HEK293 (cell line): ENCODE measurements around the gene HSPB6.

ENCODE experiments used
- CTCF ChIA-PET: fragments of 350-600 bp; formaldehyde crosslinking; extraction: SDS; loops from one replicate; lab custom pipeline; 2021; ENCODE audit warnings: antibody characterized with exemption; lab: Yijun Ruan, JAX
- POLR2A ChIA-PET: fragments of 300-600 bp; formaldehyde crosslinking; extraction: SDS; loops from one replicate; lab custom pipeline; 2020; ENCODE audit warnings: antibody characterized with exemption, inconsistent platforms; lab: Yijun Ruan, JAX
- H3K27ac ChIP-seq: fragments of 200-500 bp; sonication (Bioruptor generic); 2 replicates; pipeline ENCODE4 v1.5.1; 2014; ENCODE audit warnings: low read depth, low read length, control low read depth, inconsistent platforms; ENCODE audit errors: extremely low read depth
- H3K36me3 ChIP-seq, 2 experiments: fragments of 200-500 bp in 1 of 2; sonication (Bioruptor generic) in 1 of 2; 1 replicate in 1 of 2; 2 replicates in 1 of 2; pipeline ENCODE4 v1.5.1; 2014 to 2017; ENCODE audit warnings: inconsistent platforms in 2 of 2, low read length in 2 of 2; ENCODE audit not compliant: control insufficient read depth in 2 of 2, insufficient read depth in 1 of 2
- H3K4me1 ChIP-seq: fragments of 200-500 bp; sonication (Bioruptor generic); 2 replicates; pipeline ENCODE4 v1.5.1; 2014; ENCODE audit warnings: mild to moderate bottlenecking, low read length, inconsistent platforms; ENCODE audit not compliant: control insufficient read depth, insufficient read depth
- H3K4me3 ChIP-seq: 2 replicates; pipeline ENCODE4 v1.5.1; 2011; ENCODE audit warnings: low read depth, mild to moderate bottlenecking, control low read depth, low read length, moderate library complexity
- H3K9me3 ChIP-seq: fragments of 200-500 bp; sonication (Bioruptor generic); 2 replicates; pipeline ENCODE4 v1.5.1; 2014; ENCODE audit warnings: low read depth, low read length, inconsistent platforms; ENCODE audit not compliant: control insufficient read depth, insufficient read depth
- ELK4 ChIP-seq: IDR thresholded peaks from 2 replicates; pipeline ENCODE4 v1.6.1; 2011; ENCODE audit warnings: mild to moderate bottlenecking, low read depth, low read length, borderline replicate concordance
- GLIS1 ChIP-seq: fragments of 450-650 bp; formaldehyde crosslinking; IDR thresholded peaks from 2 replicates; pipeline ENCODE4 v1.5.1; 2016; ENCODE audit warnings: missing biosample characterization, missing genetic modification characterization
- HIC1 ChIP-seq: fragments of 450-650 bp; formaldehyde crosslinking; IDR thresholded peaks from 2 replicates; pipeline ENCODE4 v1.5.1; 2016; ENCODE audit warnings: missing biosample characterization, missing genetic modification characterization
- SCRT2 ChIP-seq: fragments of 450-650 bp; formaldehyde crosslinking; IDR thresholded peaks from 2 replicates; pipeline ENCODE4 v1.5.1; 2016; ENCODE audit warnings: missing biosample characterization, missing genetic modification characterization
- ZBTB48 ChIP-seq: fragments of 450-650 bp; formaldehyde crosslinking; IDR thresholded peaks from 2 replicates; pipeline ENCODE4 v1.5.1; 2016; ENCODE audit warnings: missing biosample characterization, missing genetic modification characterization
- ZEB2 ChIP-seq: fragments of 450-650 bp; formaldehyde crosslinking; IDR thresholded peaks from 2 replicates; pipeline ENCODE4 v1.5.1; 2016; ENCODE audit warnings: missing biosample characterization, missing genetic modification characterization
- ZFP3 ChIP-seq: fragments of 450-650 bp; formaldehyde crosslinking; IDR thresholded peaks from 2 replicates; pipeline ENCODE4 v1.5.1; 2016; ENCODE audit warnings: low read depth, missing biosample characterization, missing genetic modification characterization
- ZNF2 ChIP-seq: fragments of 450-650 bp; formaldehyde crosslinking; IDR thresholded peaks from 2 replicates; pipeline ENCODE4 v1.5.1; 2016; ENCODE audit warnings: missing biosample characterization, missing genetic modification characterization
- ZNF311 ChIP-seq: fragments of 450-650 bp; formaldehyde crosslinking; IDR thresholded peaks from 2 replicates; pipeline ENCODE4 v1.5.1; 2017; ENCODE audit warnings: missing biosample characterization, missing genetic modification characterization, borderline replicate concordance
- ZNF335 ChIP-seq: fragments of 450-650 bp; formaldehyde crosslinking; conservative IDR thresholded peaks from 2 replicates; pipeline ENCODE4 v1.5.1; 2016; ENCODE audit warnings: missing biosample characterization, missing genetic modification characterization
- ZNF341 ChIP-seq: fragments of 450-650 bp; formaldehyde crosslinking; IDR thresholded peaks from 2 replicates; pipeline ENCODE4; 2016; ENCODE audit warnings: low read depth, missing biosample characterization, missing genetic modification characterization
- ZNF394 ChIP-seq: fragments of 450-650 bp; formaldehyde crosslinking; IDR thresholded peaks from 2 replicates; pipeline ENCODE4 v1.5.1; 2016; ENCODE audit warnings: missing biosample characterization, missing genetic modification characterization, mild to moderate bottlenecking, moderate library complexity, borderline replicate concordance
- ZNF423 ChIP-seq: fragments of 450-650 bp; formaldehyde crosslinking; IDR thresholded peaks from 2 replicates; pipeline ENCODE4 v1.5.1; 2016; ENCODE audit warnings: missing biosample characterization, missing genetic modification characterization
- ZNF473 ChIP-seq: fragments of 450-650 bp; formaldehyde crosslinking; IDR thresholded peaks from 2 replicates; pipeline ENCODE4 v1.5.1; 2017; ENCODE audit warnings: missing biosample characterization, missing genetic modification characterization
- ZNF544 ChIP-seq: fragments of 450-650 bp; formaldehyde crosslinking; IDR thresholded peaks from 2 replicates; pipeline ENCODE4 v1.5.0; 2017; ENCODE audit warnings: missing biosample characterization, missing genetic modification characterization
- ZNF558 ChIP-seq: fragments of 450-650 bp; formaldehyde crosslinking; IDR thresholded peaks from 2 replicates; pipeline ENCODE4 v1.5.1; 2016; ENCODE audit warnings: missing biosample characterization, missing genetic modification characterization
- ZNF654 ChIP-seq: fragments of 450-650 bp; formaldehyde crosslinking; IDR thresholded peaks from 2 replicates; pipeline ENCODE4 v1.5.1; 2016; ENCODE audit warnings: low read depth, missing biosample characterization, missing genetic modification characterization
- TF ChIP-seq, protein P1 (sequence below): fragments of 450-650 bp; formaldehyde crosslinking; IDR thresholded peaks from 2 replicates; pipeline ENCODE4 v1.5.1; 2016; ENCODE audit warnings: missing biosample characterization, missing genetic modification characterization
- TF ChIP-seq, protein P2 (sequence below): fragments of 450-650 bp; formaldehyde crosslinking; IDR thresholded peaks from 2 replicates; pipeline ENCODE4 v1.5.1; 2016; ENCODE audit warnings: missing biosample characterization, missing genetic modification characterization
- TF ChIP-seq, protein P3 (sequence below): fragments of 450-650 bp; formaldehyde crosslinking; IDR thresholded peaks from 2 replicates; pipeline ENCODE4 v1.5.1; 2017; ENCODE audit warnings: missing biosample characterization, missing genetic modification characterization
- TF ChIP-seq, protein P4 (sequence below): fragments of 450-650 bp; formaldehyde crosslinking; IDR thresholded peaks from 2 replicates; pipeline ENCODE4 v1.5.1; 2016; ENCODE audit warnings: missing biosample characterization, missing genetic modification characterization, borderline replicate concordance

The HSPB6 gene

DNA sequence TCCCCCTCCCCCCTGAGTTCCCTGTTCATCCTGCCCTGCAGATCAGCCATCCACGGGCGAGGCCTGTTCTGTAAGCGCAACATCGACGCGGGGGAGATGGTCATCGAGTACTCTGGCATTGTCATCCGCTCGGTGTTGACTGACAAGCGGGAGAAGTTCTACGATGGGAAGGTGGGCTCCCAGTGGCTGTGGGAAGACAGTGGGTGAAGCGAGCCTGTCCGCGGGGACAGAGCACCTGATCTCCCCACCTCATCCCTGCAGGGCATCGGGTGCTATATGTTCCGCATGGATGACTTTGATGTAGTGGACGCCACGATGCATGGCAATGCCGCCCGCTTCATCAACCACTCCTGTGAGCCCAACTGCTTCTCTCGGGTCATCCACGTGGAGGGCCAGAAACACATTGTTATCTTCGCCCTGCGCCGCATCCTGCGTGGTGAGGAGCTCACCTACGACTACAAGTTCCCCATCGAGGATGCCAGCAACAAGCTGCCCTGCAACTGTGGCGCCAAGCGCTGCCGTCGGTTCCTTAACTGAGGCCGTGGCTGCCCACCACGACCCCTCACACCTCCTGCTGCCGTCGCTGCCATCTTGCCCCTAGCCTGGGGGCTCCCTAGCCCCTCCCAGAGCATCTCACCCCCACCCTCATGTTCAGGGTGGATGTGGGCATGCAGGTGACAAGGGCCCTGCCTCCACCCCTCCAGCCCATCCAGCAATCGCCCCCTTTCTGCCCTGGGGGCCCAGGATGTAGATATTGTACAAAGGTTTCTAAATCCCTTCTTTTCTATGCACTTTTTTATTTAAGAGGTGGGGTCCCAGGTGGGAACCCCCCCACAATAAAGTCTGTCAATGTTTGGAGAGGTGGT is 18.6 kb downstream of the HSPB6 start:
- Histone ChIP-seq H3K36me3 (peaks cover 70 to 76% of the 10 kb centered on the region in 2 experiments), H3K4me1 (peaks cover 12% of the 10 kb centered on the region), H3K27ac (peak overlapping the region; percentile 50; the same call in 1 of the 2 replicates), H3K9me3 (no peaks in the 10 kb centered on the region), H3K4me3 (no peak overlapping the region)
- TF ChIP-seq ZEB2 (tag by site-specific recombination), result 0 out of 2 replicates have a peak, but pooled peaks have one; percentile 24
- TF ChIP-seq ZBTB48, result no peak
- TF ChIP-seq ZNF335, result no peak
- TF ChIP-seq ZNF544 (tag by site-specific recombination), result no peak
- peak; percentile 46; the same call in 1 of the 2 replicates for TF ChIP-seq HIC1
- TF ChIP-seq ZNF423 (tag by site-specific recombination), result no peak
- TF ChIP-seq, protein P1, sequence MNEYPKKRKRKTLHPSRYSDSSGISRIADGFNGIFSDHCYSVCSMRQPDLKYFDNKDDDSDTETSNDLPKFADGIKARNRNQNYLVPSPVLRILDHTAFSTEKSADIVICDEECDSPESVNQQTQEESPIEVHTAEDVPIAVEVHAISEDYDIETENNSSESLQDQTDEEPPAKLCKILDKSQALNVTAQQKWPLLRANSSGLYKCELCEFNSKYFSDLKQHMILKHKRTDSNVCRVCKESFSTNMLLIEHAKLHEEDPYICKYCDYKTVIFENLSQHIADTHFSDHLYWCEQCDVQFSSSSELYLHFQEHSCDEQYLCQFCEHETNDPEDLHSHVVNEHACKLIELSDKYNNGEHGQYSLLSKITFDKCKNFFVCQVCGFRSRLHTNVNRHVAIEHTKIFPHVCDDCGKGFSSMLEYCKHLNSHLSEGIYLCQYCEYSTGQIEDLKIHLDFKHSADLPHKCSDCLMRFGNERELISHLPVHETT (tag by site-specific recombination), result no peak
- no peak for TF ChIP-seq GLIS1 (tag by site-specific recombination)
- TF ChIP-seq ELK4, result no peak
- TF ChIP-seq, protein P2, sequence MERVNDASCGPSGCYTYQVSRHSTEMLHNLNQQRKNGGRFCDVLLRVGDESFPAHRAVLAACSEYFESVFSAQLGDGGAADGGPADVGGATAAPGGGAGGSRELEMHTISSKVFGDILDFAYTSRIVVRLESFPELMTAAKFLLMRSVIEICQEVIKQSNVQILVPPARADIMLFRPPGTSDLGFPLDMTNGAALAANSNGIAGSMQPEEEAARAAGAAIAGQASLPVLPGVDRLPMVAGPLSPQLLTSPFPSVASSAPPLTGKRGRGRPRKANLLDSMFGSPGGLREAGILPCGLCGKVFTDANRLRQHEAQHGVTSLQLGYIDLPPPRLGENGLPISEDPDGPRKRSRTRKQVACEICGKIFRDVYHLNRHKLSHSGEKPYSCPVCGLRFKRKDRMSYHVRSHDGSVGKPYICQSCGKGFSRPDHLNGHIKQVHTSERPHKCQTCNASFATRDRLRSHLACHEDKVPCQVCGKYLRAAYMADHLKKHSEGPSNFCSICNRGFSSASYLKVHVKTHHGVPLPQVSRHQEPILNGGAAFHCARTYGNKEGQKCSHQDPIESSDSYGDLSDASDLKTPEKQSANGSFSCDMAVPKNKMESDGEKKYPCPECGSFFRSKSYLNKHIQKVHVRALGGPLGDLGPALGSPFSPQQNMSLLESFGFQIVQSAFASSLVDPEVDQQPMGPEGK (tag by site-specific recombination), result peak; percentile 51; the same call in 1 of the 2 replicates
- TF ChIP-seq ZNF394 (tag by site-specific recombination), result no peak
- TF ChIP-seq ZNF2 (tag by site-specific recombination), result no peak
- TF ChIP-seq ZNF473 (tag by site-specific recombination), result no peak
- TF ChIP-seq, protein P3, sequence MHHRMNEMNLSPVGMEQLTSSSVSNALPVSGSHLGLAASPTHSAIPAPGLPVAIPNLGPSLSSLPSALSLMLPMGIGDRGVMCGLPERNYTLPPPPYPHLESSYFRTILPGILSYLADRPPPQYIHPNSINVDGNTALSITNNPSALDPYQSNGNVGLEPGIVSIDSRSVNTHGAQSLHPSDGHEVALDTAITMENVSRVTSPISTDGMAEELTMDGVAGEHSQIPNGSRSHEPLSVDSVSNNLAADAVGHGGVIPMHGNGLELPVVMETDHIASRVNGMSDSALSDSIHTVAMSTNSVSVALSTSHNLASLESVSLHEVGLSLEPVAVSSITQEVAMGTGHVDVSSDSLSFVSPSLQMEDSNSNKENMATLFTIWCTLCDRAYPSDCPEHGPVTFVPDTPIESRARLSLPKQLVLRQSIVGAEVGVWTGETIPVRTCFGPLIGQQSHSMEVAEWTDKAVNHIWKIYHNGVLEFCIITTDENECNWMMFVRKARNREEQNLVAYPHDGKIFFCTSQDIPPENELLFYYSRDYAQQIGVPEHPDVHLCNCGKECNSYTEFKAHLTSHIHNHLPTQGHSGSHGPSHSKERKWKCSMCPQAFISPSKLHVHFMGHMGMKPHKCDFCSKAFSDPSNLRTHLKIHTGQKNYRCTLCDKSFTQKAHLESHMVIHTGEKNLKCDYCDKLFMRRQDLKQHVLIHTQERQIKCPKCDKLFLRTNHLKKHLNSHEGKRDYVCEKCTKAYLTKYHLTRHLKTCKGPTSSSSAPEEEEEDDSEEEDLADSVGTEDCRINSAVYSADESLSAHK (tag by site-specific recombination), result no peak
- TF ChIP-seq, protein P4, sequence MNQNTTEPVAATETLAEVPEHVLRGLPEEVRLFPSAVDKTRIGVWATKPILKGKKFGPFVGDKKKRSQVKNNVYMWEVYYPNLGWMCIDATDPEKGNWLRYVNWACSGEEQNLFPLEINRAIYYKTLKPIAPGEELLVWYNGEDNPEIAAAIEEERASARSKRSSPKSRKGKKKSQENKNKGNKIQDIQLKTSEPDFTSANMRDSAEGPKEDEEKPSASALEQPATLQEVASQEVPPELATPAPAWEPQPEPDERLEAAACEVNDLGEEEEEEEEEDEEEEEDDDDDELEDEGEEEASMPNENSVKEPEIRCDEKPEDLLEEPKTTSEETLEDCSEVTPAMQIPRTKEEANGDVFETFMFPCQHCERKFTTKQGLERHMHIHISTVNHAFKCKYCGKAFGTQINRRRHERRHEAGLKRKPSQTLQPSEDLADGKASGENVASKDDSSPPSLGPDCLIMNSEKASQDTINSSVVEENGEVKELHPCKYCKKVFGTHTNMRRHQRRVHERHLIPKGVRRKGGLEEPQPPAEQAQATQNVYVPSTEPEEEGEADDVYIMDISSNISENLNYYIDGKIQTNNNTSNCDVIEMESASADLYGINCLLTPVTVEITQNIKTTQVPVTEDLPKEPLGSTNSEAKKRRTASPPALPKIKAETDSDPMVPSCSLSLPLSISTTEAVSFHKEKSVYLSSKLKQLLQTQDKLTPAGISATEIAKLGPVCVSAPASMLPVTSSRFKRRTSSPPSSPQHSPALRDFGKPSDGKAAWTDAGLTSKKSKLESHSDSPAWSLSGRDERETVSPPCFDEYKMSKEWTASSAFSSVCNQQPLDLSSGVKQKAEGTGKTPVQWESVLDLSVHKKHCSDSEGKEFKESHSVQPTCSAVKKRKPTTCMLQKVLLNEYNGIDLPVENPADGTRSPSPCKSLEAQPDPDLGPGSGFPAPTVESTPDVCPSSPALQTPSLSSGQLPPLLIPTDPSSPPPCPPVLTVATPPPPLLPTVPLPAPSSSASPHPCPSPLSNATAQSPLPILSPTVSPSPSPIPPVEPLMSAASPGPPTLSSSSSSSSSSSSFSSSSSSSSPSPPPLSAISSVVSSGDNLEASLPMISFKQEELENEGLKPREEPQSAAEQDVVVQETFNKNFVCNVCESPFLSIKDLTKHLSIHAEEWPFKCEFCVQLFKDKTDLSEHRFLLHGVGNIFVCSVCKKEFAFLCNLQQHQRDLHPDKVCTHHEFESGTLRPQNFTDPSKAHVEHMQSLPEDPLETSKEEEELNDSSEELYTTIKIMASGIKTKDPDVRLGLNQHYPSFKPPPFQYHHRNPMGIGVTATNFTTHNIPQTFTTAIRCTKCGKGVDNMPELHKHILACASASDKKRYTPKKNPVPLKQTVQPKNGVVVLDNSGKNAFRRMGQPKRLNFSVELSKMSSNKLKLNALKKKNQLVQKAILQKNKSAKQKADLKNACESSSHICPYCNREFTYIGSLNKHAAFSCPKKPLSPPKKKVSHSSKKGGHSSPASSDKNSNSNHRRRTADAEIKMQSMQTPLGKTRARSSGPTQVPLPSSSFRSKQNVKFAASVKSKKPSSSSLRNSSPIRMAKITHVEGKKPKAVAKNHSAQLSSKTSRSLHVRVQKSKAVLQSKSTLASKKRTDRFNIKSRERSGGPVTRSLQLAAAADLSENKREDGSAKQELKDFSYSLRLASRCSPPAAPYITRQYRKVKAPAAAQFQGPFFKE (tag by site-specific recombination), result no peak
- no peak for TF ChIP-seq ZNF311 (tag by site-specific recombination)
- TF ChIP-seq ZNF558 (tag by site-specific recombination), result no peak
- no peak for TF ChIP-seq ZNF654 (tag by site-specific recombination)
- no peak for TF ChIP-seq ZFP3 (tag by site-specific recombination)
- TF ChIP-seq ZNF341, result no peak
- no peak for TF ChIP-seq SCRT2 (tag by site-specific recombination)
- ChIA-PET POLR2A (interaction anchor here (0.7 to 7.7 kb wide), 4 partner anchors 7 to 19 kb away, joined by 3 to 204 read pairs (median 3); partner anchors contain the start of genes LIN37, PSENEN and U2AF1L4), CTCF (interaction anchor here (0.6 to 2.0 kb wide), 7 partner anchors 11 to 1312 kb away, joined by 3 to 7 read pairs (median 4); no protein-coding TSS in a partner anchor)
